HG03432 (cell line): ENCODE data around the gene RRAS.

Experiments used
- ATAC-seq: cut with Tn5 transposase; IDR thresholded peaks from one replicate; pipeline ENCODE4 v1.9.1; 2021; ENCODE audit warnings: mild to moderate bottlenecking, moderate library complexity; ENCODE audit not compliant: unreplicated experiment

The RRAS gene

DNA sequence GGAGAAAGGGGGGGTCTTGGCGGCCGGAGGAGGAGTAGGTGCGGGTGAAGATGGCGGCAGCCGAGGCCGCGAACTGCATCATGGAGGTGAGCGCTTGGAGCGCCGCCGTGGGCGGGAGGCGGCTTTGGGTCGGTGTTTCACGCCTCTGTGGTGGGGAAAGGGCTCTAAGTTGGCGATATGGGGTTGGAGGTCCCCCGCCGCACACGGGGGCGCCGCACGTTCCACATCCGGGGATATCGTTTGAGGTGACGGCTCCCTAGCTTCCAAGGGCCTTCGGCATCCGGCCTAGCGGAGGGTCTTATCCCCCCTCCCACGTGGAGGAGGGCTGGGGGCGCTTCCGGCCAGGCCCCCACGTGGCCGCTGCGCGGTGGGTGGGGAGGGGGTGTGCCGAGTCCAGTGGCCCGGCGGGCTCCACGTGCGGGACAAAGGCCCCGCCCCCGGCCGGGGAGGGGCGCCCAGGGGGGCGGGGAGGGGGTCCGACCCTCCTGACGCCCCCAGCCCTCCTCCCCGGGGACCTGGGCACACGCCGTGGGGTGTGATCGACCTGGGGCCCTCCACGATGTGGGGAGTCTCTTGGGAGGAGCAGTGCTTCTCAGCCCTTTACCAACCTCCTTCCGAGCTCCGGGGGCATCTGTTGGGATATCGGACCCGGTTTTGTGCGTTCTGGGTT lies 37.4 kb upstream of the RRAS start, which contains the start of gene PRMT1:
PRMT1 (plus strand) TSS at position 41 of the 670 bp plus-strand sequence; CDS start at position 51, 10 bp downstream.
- ATAC-seq, result no peak

DNA sequence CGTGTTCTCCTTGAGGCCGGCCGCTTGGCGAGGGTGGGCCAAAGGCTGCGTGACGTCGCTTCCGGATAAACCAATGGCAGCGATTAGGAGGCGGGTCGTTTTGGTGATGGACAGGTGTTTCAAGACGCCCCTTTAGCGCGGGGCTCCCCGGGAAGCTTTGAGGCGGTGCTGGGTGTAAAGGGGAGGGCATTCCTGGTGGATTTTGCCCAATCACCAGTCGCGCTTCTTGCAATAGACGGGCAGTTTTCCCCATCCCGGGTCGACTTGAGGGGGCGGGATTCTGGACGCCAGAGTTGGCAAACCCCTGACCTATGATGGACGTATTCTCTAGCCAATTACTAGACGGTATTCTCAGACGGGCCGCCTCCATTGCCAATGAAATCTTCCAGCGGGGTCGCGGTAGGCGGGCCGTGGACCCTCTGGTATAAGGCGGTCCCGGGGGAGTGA lies 36.9 kb upstream of the RRAS start:
- ATAC-seq, result peak; percentile 62

DNA sequence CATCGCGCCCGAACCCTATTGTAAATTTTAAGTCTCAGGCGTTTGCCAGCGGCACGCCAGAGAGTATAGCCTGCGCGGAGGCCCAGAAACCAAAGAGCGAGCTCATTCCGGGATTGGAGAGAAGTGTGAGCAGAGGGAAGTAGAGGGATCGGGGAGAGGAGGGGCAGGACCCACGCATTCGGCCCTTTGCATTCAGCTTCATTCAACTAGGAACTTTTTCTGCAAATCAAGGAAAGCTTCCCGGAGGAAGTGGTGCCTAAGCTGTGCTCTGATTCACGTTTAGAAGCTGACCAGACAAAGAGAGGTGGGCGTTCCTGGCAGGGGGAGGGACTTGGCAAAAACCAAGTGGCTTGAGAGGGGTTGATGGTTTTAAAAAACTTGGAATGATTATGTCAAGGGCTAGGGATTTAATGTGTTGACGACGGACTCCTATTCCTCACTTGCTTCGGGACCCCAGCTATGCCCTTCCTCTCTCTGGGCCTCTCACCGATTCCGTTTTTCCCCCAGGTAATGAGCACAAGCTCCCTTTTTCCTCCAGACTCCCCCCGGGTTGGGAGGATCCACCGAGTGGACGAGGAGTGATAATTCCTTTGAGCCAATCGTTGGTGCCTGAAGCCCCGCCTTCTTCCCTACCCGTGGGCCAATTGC lies 36.3 kb upstream of the RRAS start:
- peak; percentile 24 for ATAC-seq

DNA sequence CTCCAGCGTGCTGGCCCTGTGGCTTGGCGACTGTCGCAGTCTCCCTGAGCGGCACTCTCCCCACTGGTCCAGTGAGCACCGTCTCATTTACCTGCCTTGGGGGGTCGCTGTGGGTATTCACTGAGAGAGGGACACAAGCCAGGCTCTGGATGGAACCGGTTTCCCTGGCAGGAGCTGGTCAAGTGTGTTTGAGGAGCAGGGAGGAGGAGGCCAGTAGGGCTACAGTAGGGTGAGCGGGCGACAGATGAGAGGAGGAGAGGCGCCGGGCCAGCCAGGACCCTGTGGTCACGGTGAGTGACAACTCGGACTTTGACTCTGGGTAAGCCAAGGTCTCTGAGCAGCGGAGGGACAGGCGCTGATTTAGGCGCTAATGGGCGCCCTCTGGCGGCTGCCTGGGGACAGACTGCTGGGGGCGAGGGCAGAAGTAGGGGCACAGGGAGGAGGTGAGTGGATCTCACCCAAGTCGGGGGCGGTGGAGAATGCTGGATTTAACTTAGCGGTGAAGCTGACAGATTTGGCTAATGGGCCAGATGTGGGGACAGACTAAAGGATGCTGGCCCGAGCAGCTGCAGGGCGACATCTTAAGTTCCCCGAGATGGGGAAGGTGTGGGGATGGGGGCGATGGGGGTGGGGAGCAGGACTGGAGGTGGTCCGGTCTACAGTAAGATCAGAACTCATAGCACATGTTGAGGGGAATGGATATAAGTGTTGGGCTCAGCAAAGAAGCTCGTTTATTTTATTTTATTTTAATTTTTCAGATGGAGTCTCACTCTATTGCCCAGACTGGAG lies 32.4 kb upstream of the RRAS start:
- ATAC-seq, result no peak

DNA sequence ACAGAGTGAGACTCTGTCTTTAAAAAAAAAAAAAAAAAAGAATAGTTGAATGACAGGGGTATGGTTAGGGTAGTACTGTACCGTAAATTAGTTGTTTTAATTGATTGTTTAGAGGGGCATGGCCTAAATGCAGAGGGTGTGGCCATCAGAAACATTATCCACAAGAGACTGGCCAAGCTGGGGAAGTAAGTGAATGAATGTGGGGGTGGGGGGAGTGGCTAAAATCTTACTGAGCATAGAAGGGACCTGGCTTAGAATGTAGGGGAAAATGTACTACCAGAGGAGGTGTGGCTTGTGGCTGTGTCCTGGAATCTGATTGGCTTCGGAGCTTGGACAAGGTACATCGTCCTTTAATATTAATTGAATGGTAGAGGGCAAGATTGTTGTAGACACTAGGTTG lies 29.6 kb upstream of the RRAS start:
- ATAC-seq, result no peak

DNA sequence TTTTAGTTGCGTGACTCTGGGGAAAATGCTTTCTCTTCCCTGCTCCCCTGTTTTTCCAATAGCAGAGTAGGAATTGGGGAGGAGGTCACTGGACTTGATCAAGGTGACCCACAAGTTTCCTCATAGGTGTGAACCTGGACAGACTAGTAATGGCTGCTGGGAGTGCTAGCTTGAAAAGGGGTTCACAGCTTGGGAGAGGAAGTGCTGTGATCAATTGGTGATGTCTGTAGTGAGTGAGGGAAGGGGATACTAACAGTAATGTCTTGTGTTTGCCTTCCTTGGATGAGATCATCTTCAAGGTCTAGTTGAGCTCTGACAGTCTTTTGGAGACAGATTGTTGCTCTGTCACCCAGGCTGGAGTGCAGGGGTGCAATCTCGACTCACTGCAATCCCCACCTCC lies 27.5 kb upstream of the RRAS start:
- ATAC-seq, result no peak

DNA sequence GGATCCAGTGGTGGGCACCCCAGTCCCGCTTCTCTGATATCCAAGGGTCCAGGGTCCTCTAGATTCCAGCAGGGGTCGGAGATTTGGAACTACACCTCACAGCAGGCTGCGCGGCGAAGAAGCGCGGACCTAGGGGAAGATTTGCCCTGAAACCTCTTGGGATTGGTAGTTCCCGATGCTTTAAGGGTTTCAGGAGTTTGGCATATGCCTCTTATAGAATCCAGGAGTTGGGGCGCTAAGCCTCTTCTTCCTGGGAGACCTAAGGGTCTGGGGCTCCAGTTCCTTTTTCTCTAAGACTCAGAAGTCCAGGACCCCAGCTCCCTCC lies 26.1 kb upstream of the RRAS start:
- ATAC-seq, result no peak

DNA sequence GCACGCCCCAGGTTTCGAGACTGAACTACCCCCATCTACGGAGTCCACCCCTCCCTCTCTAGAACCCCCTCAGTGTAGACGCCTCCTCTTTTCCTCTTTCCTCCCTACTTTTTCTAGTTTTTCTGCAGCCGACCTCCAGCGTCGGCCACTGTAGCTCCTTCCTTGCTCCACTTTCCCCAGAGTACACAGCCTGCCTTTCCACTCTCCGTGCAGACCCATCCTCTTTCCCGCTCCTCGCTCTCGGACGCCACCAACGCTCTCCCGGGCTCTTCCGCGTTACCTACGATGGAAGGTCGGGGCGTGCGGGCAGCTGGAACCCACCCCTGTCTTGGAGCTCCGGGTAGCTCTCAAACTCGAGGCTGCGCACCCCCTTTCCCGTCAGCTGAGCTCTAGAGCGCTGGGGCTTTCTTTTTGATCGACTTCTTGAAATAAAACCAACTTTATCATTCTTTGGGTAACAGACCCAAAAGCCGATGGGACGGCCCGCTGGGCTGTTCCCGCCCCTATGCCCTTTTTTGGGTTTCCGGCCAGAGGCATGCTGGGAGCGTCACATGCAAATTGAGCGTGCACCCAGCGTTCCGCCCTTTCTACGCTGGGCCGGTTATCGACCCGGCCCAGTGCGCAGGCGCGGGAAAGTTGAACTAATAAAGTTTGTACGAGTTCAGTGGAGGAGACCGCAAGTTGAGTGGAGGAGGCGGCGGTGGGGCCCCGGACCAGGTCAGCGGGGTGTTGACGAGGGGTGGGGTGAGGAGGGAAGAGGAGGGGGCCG lies 25.6 kb upstream of the RRAS start, which contains the start of the genes BCL2L12 and IRF3:
BCL2L12 (plus strand) TSS at position 583 of the 769 bp plus-strand sequence. CDS start 760 bp downstream, outside the sequence.
IRF3 (minus strand) TSS at position 507 of the 769 bp plus-strand sequence. CDS start 1,019 bp downstream, outside the sequence.
- ATAC-seq, result peak; percentile 71

DNA sequence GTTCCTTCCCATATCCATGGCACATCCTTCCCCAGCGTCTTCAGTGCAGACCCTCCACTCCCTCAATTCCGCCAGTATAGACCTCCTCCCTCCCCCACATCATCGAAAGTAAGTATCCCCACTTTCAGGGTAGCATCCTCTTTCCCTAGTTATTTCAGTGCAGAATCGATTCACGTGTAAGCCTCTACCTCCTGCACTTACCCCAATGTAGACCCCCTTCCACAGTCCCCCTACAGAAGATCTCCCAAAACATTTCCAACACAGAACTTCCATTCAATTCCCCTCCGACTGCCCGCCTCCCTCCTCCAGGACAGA lies 25.1 kb upstream of the RRAS start:
- ATAC-seq, result no peak

DNA sequence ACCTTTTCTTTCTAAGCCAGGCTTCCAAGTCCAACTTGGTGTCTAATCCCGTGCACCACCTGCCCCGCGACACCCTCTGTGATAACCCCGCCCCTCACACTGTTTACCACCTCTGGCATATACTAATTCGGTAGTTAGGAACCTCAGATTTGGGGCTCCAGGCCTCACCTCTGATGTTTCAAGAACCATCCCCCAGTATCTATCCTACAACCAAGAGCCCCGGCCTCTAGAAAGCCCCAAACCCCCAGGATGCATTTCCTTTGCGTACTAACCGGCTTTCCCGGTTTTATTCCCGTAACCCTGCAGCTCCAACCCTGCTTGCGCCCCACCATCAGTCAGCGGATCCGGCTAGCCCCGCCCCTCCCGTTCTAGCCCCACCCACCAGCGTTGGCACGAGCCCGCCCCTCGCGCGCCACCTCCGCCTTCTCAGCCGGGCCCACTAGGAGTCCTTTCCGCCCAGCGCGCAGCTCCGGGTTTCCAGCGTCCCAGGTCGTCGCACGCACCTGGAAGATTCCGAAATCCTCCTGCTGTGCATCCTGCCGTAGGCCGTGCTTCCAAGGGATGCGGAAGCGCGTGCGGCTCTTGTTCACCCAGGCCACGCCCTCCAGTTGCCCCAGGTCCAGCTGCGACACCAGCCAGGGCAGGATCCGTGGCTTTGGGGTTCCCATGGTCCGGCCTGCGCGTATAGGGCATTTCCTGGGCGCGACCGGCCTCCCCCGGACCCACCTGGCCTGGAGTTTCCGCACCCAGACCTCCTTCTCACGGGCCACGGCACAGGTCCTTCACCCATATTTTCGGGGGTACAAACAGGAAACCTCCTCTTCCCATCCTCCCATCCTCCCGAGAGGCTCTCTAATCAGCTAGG lies 24.5 kb upstream of the RRAS start:
- peak; percentile 47 for ATAC-seq

DNA sequence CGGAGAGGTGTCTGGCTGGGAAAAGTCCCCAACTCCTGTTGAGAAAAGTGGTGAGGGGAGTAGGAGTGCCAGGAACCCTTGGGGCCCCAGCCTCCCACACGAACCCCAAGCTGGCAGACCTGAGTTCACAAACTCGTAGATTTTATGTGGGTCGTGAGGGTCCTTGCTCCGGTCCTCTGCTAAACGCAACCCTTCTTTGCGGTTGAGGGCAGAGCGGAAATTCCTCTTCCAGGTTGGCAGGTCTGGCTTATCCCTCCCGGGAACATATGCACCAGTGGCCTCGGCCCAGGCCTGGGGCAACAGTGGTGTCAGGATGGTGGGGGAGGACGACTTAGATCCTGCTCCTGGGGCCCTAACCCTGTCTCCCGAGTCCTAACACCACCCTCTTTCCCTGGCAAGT lies 23.3 kb upstream of the RRAS start:
- no peak for ATAC-seq

DNA sequence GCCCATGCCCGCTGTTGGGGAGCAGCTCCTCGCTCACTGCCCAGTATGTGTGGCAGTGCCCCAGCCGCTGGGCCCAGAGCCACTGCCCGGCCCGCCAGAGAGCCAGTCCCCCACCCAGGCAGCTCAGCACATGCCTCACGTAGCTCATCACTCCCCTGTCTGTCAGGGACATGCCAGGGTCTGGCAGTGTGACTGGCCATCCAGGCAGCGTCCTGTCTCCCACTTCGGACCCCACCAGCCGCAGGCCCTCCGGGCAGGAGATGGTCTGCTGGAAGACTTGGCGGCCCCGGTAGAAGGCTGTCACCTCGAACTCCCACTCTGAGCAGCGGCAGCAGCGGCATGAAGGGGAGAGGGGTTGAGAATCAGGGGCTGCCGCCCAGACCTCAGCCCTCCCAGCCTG lies 22.1 kb upstream of the RRAS start:
- no peak for ATAC-seq

DNA sequence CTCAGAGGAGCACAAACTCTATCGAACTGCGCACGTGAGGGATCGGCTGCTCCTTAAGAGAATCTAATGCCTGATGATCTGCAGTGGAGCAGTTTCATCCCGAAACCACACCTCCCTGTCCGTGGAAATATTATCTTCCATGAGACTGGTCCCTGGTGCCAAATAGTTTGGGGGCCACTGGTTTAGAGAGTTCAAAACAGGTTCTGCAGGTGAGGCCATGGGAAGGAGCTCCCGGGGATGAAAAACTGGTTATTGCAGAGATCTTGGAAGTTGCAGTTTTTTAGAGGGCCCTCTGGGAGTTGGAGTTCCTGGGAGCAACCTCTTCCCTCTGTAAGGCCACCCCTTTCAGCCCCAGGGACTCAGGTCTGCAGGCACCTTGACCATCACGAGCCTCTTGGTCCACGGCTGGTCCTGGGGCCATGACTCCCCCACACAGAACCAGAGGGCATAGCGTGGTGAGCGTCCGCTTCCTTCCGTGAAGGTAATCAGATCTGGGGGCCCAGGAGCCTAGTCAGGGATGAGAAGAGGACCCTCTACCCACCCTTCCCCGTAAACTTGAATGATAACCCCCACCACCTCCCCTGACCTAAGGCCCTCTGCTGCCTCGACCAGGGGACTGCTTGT lies 20.5 kb upstream of the RRAS start:
- ATAC-seq, result no peak

DNA sequence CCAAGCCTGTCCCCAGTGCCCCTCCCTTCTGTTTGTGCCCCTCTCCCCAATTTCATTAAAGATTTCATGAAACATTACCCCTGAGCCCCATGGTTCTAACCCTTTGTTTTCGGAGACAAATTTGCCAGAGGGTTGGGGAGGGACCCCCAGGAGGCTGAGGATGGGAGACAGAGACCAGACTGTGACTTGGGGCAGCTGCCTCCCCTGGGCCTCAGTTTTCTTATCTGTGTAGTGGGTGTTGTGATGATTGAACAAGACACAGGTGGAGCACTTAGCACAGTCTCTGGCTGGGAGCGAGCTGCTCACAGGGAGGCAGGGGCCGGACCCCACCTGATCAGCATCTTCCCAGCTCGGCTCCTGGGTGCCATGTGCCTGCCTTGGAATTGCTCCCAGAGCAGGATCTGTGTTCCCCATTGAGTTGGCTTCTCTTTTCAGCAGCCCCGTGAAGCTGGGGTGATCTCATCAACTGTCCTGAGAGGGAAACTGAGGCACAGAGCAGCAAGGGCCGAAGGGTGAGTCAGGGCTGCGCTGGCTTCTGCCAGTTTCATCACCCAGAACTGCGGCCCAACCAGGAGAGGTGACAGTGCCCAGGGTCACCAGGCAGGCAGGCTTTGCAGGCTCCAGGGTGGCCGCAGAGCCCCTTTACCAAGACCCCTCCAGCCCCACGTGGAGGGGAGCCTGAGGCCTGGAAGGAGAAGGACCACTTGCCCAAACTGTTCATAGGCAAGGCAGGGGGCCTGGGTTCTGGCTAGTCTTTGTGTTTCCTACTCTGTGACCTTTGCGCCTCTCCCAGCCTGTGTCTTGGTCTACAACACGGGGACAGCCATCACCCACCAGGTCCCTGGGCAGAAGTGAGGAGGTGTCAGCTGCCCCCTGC lies 18.9 kb upstream of the RRAS start:
- no peak for ATAC-seq

DNA sequence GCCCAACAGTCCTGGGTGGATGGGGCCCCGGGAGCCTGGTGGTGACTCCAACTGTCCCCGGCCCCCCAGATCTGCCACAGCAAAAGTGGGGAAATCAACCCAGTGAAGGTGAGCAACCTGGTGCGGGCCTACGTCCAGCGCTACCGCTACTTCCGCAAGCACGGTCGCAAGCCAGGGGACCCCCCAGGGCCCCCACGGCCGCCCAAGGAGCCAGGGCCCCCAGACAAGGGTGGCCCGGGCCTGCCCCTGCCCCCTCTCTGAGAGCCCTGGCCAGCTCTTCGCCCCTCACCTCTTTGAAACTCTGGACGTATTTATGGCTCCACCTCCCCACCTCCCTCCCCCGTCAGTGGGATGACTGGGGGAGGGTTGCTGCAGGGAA lies 18.2 kb upstream of the RRAS start:
- no peak for ATAC-seq

DNA sequence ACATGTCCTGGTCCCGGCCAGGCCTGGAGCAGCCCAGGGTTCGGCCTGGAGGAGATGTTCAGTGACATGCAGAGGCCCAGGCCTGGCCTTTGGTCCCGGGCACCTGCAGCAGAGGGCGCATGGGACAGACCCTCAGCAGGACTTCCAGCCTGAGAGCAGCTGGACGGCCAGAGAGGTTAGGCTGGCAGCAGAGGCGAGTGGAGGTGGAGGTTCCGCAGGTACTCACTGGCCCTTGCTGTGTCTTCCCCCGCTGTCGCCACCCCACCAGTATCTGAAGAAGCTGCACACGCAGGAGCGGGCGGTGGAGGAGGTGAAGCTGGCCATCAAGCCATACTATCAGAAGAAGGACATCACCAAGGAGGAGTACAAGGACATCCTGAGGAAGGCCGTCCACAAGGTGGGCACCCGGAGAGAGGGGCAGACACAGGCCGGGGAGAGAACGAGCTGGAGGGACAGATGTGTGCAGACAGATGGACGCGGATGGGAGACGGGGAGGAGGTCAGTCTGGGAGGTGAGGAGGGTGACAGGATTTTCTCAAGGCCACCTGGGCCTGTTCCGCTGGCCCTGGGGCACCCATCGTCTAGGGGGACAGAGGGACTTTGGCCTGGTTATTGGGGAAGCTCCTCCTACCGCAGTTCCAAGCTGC lies 17.7 kb upstream of the RRAS start:
- ATAC-seq, result no peak

DNA sequence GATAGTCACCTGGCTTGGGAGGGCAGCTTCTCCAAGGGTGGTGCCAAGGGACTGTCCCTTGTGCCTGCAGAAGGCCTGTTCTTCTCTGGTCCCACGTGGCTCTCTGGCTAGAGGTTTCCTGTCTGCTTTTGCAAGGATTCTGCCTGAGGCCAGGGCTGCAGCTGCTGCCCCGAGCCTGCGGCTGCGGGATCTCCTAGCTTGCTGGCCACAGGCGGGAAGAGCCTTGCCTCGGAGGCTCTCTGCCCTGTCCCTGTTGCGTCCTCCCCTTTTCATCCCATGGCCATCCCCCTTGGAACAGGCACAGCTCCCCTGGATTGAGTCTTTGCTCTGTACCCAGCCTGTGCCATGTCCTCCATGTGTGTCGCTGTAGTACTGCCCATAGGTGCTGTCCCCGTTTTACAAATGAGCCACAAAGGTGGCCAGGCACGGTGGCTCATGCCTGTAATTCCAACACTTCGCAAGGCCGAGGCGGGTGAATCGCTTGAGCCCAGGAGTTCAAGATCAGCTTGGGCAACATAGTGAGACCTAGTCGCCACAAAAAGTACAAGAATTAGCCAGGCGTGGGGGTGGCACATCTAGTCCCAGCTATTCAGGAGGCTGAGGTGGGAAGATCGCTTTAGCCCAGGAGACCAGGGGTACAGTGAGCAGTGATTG lies 16.6 kb upstream of the RRAS start:
- ATAC-seq, result no peak
